ENCODE measurements around the gene DDX60.

- no peak for TF ChIP-seq CTCF (IDR thresholded peaks at IDR 0.05)
- no peak for TF ChIP-seq POLR2A (IDR thresholded peaks at IDR 0.05)
These were observed 931 bp downstream of the DDX60 start for GRCh38 chr4:168317621-168318020.
